ENCODE data around the gene GPR160. TPM values are rescaled to one million over a fixed set of nuclear protein-coding genes. Genes with fewer than 3 reads are reported as not detected.

GPR160 gene
- total and polyA plus RNA-seq, 10 of the 15 experiments (the other 5 are each of a cell fraction or from before 2014, with no cell fraction given) = 1.2 to 57.7 (median 30.9) TPM

DNA sequence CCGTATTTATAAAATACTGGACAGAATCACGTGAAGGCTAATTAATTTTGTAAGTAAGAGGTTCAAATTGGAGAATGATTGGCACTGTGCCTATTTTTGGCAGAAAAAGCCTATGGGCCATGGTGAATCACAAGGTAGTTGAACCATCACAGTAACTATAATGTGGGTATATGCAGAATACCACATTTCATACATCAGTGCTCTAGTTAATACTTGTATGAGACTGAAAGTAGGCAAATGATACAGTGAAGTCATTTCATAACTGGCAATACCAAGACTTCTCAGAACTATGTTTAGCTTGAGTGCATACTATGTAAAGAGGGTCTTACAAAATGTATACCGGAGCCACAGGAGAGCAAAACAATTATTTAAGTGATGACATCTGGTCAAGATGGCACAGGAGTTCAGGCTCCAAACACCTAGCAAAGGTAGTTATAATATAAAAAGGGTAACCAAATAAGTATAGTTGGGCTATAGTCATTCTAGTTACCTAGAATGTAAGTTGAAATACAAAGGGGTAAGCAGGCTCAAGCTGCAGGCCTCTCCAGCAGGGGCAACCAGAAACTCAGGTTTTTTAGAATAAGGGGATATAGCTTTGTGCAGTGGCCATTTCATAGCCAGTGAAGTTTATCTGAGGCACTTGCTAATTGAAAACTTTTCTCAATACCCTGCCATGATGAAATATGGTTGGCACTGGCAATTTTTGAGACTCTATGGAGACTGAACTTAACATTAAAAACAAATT lies 19.1 kb downstream of the GPR160 start (continued):
- TF ChIP-seq, protein P1, sequence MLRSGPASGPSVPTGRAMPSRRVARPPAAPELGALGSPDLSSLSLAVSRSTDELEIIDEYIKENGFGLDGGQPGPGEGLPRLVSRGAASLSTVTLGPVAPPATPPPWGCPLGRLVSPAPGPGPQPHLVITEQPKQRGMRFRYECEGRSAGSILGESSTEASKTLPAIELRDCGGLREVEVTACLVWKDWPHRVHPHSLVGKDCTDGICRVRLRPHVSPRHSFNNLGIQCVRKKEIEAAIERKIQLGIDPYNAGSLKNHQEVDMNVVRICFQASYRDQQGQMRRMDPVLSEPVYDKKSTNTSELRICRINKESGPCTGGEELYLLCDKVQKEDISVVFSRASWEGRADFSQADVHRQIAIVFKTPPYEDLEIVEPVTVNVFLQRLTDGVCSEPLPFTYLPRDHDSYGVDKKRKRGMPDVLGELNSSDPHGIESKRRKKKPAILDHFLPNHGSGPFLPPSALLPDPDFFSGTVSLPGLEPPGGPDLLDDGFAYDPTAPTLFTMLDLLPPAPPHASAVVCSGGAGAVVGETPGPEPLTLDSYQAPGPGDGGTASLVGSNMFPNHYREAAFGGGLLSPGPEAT (IDR thresholded peaks at IDR 0.05; ENCODE audit: low read depth) = no peak
- TF ChIP-seq SREBF1 (IDR thresholded peaks at IDR 0.05; ENCODE audit: low read length) = peak; percentile 85
- TF ChIP-seq YY1 (IDR thresholded peaks at IDR 0.05; ENCODE audit: low read depth, low read length) = 0 out of 2 replicates have a peak, but pooled peaks have one; percentile 6
- no peak for TF ChIP-seq MYC (IDR thresholded peaks at IDR 0.05; ENCODE audit: insufficient read depth, insufficient read length, insufficient replicate concordance, low read length, severe bottlenecking)
- TF ChIP-seq, protein P2, sequence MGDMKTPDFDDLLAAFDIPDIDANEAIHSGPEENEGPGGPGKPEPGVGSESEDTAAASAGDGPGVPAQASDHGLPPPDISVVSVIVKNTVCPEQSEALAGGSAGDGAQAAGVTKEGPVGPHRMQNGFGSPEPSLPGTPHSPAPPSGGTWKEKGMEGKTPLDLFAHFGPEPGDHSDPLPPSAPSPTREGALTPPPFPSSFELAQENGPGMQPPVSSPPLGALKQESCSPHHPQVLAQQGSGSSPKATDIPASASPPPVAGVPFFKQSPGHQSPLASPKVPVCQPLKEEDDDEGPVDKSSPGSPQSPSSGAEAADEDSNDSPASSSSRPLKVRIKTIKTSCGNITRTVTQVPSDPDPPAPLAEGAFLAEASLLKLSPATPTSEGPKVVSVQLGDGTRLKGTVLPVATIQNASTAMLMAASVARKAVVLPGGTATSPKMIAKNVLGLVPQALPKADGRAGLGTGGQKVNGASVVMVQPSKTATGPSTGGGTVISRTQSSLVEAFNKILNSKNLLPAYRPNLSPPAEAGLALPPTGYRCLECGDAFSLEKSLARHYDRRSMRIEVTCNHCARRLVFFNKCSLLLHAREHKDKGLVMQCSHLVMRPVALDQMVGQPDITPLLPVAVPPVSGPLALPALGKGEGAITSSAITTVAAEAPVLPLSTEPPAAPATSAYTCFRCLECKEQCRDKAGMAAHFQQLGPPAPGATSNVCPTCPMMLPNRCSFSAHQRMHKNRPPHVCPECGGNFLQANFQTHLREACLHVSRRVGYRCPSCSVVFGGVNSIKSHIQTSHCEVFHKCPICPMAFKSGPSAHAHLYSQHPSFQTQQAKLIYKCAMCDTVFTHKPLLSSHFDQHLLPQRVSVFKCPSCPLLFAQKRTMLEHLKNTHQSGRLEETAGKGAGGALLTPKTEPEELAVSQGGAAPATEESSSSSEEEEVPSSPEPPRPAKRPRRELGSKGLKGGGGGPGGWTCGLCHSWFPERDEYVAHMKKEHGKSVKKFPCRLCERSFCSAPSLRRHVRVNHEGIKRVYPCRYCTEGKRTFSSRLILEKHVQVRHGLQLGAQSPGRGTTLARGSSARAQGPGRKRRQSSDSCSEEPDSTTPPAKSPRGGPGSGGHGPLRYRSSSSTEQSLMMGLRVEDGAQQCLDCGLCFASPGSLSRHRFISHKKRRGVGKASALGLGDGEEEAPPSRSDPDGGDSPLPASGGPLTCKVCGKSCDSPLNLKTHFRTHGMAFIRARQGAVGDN (IDR thresholded peaks at IDR 0.05) = no peak
- TF ChIP-seq EP300 (IDR thresholded peaks at IDR 0.05; ENCODE audit: borderline replicate concordance in 1 of 2, control insufficient read depth in 1 of 2, low read depth in 2 of 2, low read length in 2 of 2) = peak; percentile 53 to 69; a peak in 2 of 4 replicates
- TF ChIP-seq, protein P3, sequence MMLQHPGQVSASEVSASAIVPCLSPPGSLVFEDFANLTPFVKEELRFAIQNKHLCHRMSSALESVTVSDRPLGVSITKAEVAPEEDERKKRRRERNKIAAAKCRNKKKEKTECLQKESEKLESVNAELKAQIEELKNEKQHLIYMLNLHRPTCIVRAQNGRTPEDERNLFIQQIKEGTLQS (IDR thresholded peaks at IDR 0.05; ENCODE audit: borderline replicate concordance, extremely low read depth, low read depth, low read length) = no peak
- TF ChIP-seq, protein P4, sequence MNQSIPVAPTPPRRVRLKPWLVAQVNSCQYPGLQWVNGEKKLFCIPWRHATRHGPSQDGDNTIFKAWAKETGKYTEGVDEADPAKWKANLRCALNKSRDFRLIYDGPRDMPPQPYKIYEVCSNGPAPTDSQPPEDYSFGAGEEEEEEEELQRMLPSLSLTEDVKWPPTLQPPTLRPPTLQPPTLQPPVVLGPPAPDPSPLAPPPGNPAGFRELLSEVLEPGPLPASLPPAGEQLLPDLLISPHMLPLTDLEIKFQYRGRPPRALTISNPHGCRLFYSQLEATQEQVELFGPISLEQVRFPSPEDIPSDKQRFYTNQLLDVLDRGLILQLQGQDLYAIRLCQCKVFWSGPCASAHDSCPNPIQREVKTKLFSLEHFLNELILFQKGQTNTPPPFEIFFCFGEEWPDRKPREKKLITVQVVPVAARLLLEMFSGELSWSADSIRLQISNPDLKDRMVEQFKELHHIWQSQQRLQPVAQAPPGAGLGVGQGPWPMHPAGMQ (IDR thresholded peaks at IDR 0.05; ENCODE audit: borderline replicate concordance) = no peak
- no peak for TF ChIP-seq KAT2A (conservative IDR thresholded peaks at IDR 0.05; ENCODE audit: control insufficient read depth, low read depth, low read length)
- TF ChIP-seq, protein P5, sequence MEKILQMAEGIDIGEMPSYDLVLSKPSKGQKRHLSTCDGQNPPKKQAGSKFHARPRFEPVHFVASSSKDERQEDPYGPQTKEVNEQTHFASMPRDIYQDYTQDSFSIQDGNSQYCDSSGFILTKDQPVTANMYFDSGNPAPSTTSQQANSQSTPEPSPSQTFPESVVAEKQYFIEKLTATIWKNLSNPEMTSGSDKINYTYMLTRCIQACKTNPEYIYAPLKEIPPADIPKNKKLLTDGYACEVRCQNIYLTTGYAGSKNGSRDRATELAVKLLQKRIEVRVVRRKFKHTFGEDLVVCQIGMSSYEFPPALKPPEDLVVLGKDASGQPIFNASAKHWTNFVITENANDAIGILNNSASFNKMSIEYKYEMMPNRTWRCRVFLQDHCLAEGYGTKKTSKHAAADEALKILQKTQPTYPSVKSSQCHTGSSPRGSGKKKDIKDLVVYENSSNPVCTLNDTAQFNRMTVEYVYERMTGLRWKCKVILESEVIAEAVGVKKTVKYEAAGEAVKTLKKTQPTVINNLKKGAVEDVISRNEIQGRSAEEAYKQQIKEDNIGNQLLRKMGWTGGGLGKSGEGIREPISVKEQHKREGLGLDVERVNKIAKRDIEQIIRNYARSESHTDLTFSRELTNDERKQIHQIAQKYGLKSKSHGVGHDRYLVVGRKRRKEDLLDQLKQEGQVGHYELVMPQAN (conservative IDR thresholded peaks at IDR 0.05) = no peak
- TF ChIP-seq, protein P6, sequence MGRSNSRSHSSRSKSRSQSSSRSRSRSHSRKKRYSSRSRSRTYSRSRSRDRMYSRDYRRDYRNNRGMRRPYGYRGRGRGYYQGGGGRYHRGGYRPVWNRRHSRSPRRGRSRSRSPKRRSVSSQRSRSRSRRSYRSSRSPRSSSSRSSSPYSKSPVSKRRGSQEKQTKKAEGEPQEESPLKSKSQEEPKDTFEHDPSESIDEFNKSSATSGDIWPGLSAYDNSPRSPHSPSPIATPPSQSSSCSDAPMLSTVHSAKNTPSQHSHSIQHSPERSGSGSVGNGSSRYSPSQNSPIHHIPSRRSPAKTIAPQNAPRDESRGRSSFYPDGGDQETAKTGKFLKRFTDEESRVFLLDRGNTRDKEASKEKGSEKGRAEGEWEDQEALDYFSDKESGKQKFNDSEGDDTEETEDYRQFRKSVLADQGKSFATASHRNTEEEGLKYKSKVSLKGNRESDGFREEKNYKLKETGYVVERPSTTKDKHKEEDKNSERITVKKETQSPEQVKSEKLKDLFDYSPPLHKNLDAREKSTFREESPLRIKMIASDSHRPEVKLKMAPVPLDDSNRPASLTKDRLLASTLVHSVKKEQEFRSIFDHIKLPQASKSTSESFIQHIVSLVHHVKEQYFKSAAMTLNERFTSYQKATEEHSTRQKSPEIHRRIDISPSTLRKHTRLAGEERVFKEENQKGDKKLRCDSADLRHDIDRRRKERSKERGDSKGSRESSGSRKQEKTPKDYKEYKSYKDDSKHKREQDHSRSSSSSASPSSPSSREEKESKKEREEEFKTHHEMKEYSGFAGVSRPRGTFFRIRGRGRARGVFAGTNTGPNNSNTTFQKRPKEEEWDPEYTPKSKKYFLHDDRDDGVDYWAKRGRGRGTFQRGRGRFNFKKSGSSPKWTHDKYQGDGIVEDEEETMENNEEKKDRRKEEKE (IDR thresholded peaks at IDR 0.05) = no peak
- peak; percentile 96 for TF ChIP-seq FOXM1 (IDR thresholded peaks at IDR 0.05; ENCODE audit: low read depth, low read length)
- TF ChIP-seq GATAD2B (conservative IDR thresholded peaks at IDR 0.05; ENCODE audit: low read depth) = peak; percentile 42; the same call in 1 of the 2 replicates
- TF ChIP-seq BHLHE40 (IDR thresholded peaks at IDR 0.05; ENCODE audit: borderline replicate concordance in 1 of 2, low read depth in 2 of 2, low read length in 1 of 2) = peak; percentile 53 to 63; a peak in 3 of 4 replicates
